Measurements from ENCODE around the gene ARF4.
A peak's percentile ranks its signal among the peaks of the same experiment; 100 is the strongest.

ARF4 gene

GRCh38 chr3:57575966-57576626, 21.0 kb downstream of the ARF4 start:
- no peak for DNase-seq

GRCh38 chr3:57572096-57572495, 25.0 kb downstream of the ARF4 start:
- no peak for DNase-seq

GRCh38 chr3:57570878-57571277, 26.3 kb downstream of the ARF4 start:
- DNase-seq = no peak

GRCh38 chr3:57569859-57570450, 27.2 kb downstream of the ARF4 start:
- no peak for DNase-seq

- no peak for DNase-seq
Measured at GRCh38 chr3:57559526-57559925, 37.6 kb downstream of the ARF4 start.

- peak; percentile 36 for DNase-seq
Measured at GRCh38 chr3:57557085-57557537, 40.0 kb downstream of the ARF4 start.

GRCh38 chr3:57556459-57557084, 40.6 kb downstream of the ARF4 start:
- DNase-seq = peak; percentile 31

- DNase-seq = peak; percentile 84
Measured at GRCh38 chr3:57555738-57556458, 41.2 kb downstream of the ARF4 start, which contains the start of gene PDE12. Gene PDE12, plus strand, starts transcription at chr3:57556274. Its CDS starts 106 bp downstream, at chr3:57556380.

GRCh38 chr3:57555306-57555705, 41.8 kb downstream of the ARF4 start:
- no peak for DNase-seq

GRCh38 chr3:57546616-57547015, 50.5 kb downstream of the ARF4 start:
- DNase-seq = no peak

- DNase-seq = no peak
Measured at GRCh38 chr3:57545636-57546268, 51.4 kb downstream of the ARF4 start.

GRCh38 chr3:57544181-57545125, 52.7 kb downstream of the ARF4 start, which contains the start of gene DNAH12:
Gene DNAH12, minus strand, starts transcription at chr3:57544344. Its CDS starts 1,474 bp downstream, at chr3:57542870.
- DNase-seq = no peak

GRCh38 chr3:57538465-57538864, 58.7 kb downstream of the ARF4 start:
- DNase-seq = no peak

- no peak for DNase-seq
Measured at GRCh38 chr3:57530071-57530608, 67.0 kb downstream of the ARF4 start.

All from stimulated activated CD4-positive, alpha-beta T cell treated with anti-CD3 and anti-CD28 coated beads, Interleukin-4, amount 100 ng/mL, for 24 hours (primary cell).